ENCODE data around the gene SLC41A3. TPM values are rescaled to one million over a fixed set of nuclear protein-coding genes. Genes with fewer than 3 reads are reported as not detected.

SLC41A3 gene
- total RNA-seq, 1 donor from 2014 or later, result 20.6 TPM

- intact Hi-C loops (cut with micrococcal nuclease), result no loop called here
These were observed 51.9 kb downstream of the SLC41A3 start for GRCh38 chr3:126031981-126032471.

DNA sequence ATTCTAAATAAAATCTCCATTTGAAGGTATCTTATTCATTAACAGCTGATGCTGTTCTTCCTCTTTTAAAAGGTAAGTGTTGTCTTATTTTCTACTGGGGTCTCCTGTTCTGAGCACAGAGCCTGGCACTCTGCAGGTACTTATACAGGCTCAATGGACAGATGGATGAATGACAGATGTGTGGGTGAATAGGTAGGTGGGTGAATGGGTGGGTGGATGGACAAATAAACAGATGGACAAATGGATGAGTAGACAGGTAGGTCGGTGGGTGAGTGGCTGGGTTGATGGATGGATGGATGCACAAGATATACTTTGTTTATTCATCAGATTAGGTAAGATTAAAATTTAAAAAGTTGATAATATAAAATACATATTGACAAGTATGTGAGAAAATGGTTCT is 53.5 kb downstream of the SLC41A3 start:
- intact Hi-C loops (cut with micrococcal nuclease), result no loop called here

GRCh38 chr3:126029241-126029640 is 54.7 kb downstream of the SLC41A3 start:
- intact Hi-C loops (cut with micrococcal nuclease), result no loop called here

GRCh38 chr3:126028096-126028495 is 55.8 kb downstream of the SLC41A3 start:
- intact Hi-C loops (cut with micrococcal nuclease), result no loop called here

GRCh38 chr3:126026761-126027160 is 57.2 kb downstream of the SLC41A3 start:
- intact Hi-C loops (cut with micrococcal nuclease), result no loop called here

DNA sequence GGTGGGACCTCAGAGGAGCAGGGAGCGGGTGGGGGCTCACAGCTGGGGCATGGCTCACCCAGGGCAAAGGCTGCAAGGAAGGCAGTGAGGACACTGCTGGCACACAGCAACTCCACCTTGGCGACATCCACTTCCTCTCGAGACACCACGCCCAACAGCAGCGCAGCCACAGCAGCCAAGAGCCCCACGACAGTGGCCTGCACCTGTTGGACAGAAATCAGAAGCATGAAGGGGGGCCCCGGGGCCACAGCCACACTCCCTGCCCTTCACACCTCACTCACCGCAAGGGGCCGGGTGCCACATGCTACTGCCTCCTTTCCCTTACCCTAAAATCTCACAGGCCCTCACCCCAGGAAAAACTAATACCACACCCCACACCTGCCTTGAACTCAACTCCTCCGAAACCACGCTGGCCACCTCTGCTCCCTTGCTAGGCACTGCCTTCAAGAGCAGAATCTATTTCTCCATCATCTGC is 57.6 kb downstream of the SLC41A3 start:
- intact Hi-C loops (cut with micrococcal nuclease), result no loop called here

DNA sequence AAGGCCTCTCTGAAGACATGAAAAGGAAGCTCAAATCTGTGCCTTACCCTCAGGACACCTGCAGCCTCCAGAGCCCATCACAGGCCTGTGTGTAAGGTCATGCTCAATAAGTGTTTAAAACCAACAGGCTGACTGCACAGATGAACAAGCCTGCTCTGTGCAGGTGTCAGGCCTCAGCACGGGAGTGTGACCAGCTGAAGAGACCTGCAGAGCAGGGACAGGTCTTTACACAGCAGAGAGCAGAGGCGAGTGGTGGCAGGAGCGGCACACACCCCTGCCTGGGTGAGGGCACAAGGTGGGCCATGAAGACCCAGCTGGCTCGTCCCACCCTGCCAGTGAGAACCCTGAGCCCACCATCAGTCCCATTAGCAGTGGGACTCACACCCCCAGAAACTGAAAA is 58.1 kb downstream of the SLC41A3 start:
- intact Hi-C loops (cut with micrococcal nuclease), result no loop called here

DNA sequence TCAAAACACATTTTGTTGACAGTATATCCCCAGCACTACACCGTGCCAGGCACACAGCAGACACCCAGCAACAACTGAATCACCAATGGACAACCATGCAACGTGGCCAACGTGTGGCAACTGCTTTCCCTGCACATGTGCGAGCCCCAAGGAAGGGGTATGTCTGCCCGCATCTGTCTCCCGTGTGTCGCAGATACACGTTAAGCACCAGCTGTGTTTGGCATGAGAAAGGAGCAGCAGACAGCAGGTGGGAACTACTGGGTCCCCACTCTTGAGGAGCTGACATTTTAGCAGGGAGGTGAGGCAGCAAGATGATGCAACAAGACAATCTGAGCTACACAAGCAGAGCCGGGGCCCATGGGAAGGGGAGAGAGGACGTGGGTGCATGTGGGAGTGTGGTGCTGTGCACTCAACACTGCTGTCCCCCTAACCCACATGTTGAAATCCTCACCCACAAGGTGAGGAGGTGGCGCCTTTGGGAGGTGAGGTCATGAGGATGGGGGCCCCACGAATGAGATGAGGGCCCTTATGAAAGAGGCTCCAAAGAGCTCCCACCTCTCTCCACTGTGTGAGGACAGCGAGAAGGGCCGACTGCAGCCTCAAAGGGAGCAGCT is 58.7 kb downstream of the SLC41A3 start:
- intact Hi-C loops (cut with micrococcal nuclease), result no loop called here

DNA sequence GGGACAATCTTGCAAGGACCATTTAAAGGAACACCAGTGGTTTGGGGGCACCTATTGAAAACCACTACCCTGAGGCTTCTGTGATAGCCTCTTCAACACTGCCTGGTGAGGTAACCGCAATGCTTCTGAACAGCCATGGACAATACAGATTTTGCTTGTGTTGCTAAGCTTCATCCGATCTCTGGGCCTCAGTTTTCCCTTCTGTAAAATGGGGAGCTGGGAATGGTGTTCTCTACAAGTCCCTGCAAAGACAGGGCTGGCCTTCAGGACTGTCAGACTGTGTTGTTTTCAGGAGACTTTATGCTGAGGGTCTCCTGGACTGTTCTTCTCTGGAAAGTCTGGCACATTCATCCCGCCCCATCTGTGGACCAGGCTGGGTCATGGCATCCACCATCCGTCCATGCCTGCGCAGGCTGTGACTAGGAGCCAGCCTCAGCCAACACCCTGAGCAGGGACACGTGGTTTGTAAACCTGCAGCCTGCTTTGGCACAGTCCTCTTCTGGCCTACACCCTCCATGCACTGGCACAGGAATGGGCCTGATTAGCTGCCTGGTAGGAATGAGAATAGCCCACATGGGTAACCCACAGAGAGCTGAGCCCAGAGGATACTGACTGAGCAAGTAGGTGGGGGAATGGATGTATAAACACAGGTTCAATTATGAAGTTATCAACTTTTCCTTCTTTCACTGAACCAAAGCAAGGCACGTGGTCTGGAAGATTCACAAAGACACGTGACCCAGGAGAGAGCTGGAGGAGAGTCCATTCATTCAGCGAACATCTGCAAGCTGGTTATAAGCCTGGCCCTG is 59.7 kb downstream of the SLC41A3 start:
- intact Hi-C loops (cut with micrococcal nuclease), result no loop called here

DNA sequence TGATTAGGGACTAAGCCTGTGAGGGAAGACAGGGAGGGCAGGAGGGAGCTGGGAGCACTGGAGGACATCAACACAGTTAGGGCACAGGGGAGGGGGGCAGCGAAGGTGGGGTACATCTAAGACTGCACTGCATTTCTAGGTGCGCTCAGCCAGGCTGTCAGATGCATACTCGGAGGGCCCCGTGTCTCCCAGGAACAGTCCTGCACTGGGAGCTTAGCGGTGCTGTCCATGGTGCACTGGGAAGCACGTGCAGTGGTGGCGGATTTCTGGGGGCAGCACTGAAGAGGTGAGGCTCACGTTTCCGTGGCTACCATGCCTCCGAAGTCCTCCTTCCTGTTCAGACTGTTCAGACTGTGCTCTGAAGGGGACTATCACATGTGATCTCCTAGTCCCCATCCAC is 60.5 kb downstream of the SLC41A3 start:
- intact Hi-C loops (cut with micrococcal nuclease), result no loop called here

DNA sequence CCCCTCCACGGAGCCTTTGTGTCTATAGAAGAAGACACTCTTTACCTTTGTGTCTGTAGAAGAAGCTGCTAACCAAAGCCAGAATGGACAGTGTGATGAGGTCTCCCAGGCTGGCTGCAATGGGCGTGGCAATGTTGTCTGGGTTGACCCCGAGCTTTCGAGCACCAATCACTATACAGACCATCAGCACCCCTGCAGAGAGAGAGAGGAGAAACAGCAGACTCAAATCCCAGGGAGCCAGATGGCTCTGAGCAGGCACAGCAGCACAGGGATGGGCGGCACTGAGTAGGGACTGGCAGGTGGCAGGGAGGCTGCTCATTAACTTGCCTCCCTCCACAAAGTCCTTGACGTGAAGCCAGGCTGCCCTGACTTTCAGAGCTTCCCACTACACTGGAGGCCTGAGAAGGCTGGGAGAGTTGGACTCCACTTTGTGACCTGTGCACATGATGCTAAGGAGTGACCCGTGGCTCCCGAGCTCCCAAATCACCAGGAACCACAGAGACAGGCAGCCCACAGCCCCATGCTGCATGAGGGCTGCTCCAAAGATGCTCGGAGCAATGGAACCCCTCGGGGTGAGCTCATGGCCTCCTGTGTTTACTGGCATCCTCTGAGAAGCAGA is 61.1 kb downstream of the SLC41A3 start:
- intact Hi-C loops (cut with micrococcal nuclease), result no loop called here

- intact Hi-C loops (cut with micrococcal nuclease), result no loop called here
These were observed 62.2 kb downstream of the SLC41A3 start for GRCh38 chr3:126021702-126022101.

- intact Hi-C loops (cut with micrococcal nuclease), result no loop called here
These were observed 62.7 kb downstream of the SLC41A3 start for GRCh38 chr3:126021224-126021623.

DNA sequence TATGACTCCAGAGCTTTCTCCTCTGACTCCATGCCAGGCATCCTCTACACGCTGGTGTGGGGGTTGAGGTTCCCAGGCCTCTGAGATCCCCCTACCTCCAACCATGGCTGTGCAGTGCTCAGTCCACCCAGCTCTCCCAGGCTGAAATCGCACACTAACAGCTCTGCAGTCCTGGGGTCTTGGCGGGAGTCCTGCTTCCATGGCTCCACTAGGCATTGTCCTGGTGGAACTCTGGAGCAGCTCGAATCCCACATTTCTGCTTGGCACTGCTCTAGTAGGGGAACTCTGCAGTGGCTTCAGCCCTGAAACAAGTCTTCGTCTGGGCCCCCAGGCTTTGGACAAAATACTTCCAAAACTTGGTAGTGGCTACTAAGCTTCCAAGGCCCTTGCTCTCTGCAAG is 64.2 kb downstream of the SLC41A3 start:
- intact Hi-C loops (cut with micrococcal nuclease), result no loop called here

- intact Hi-C loops (cut with micrococcal nuclease), result no loop called here
These were observed 64.9 kb downstream of the SLC41A3 start for GRCh38 chr3:126018995-126019394.

- intact Hi-C loops (cut with micrococcal nuclease), result no loop called here
These were observed 65.4 kb downstream of the SLC41A3 start for GRCh38 chr3:126018545-126018944.

GRCh38 chr3:126017362-126017761 is 66.6 kb downstream of the SLC41A3 start:
- intact Hi-C loops (cut with micrococcal nuclease), result no loop called here

DNA sequence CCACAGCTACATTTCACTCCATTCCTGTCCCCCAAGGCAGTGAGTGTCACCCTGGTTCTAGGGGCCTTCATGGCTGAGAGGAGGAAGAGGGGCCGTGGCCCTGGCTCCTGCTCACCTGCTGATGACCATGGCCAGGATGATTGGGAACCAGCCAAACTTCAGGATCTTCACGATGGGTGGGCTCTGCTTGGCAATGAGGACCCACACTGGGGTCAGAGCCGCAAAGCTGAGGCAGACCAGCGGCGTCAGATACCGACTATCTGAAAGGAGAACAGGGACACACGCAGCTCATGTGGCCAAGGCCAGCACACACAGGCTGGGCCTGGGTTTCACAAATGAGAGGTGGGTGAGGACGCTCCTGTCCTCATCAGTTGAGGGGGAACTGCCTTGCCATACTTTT is 67.3 kb downstream of the SLC41A3 start:
- intact Hi-C loops (cut with micrococcal nuclease), result no loop called here

- intact Hi-C loops (cut with micrococcal nuclease), result no loop called here
These were observed 68.8 kb downstream of the SLC41A3 start for GRCh38 chr3:126015075-126015474.

DNA sequence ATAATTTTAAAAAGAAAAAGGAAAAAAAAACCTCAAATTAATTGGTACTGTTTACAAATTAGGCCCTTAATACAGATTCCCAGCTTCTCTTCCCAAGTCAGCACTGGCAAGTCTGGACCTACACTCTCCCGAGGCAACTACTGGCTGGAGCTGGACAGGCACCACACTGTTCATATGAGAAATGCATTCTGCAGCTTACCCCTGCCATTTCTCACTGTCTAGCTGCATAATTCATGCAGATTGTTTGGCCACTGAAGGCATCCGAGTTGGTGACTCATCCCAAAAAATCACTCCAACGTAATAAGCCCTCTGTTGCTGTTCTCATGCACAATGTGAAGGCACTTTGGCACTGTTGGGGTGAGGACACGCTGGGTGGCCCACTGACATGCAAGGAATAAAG is 69.7 kb downstream of the SLC41A3 start:
- intact Hi-C loops (cut with micrococcal nuclease), result no loop called here

DNA sequence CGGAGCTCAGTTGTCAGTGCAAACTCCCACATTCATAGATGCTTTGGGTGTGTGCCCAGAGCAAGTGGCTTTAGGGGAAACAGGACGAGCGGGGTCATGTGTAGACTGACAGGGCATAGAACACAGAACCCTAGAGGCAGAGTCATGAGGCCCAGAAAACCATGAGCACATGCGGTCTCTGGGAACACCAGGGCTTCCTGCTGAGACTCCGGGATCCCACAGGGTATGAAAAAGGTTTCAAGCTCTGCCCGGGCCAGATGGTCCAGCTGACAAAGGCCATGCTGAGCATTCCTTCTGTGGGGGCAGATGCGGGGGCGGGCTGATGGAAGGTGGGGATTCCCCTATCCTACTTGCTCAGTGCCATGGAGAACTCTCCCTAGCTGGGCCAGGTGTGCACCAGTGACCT is 70.2 kb downstream of the SLC41A3 start:
- intact Hi-C loops (cut with micrococcal nuclease), result no loop called here

DNA sequence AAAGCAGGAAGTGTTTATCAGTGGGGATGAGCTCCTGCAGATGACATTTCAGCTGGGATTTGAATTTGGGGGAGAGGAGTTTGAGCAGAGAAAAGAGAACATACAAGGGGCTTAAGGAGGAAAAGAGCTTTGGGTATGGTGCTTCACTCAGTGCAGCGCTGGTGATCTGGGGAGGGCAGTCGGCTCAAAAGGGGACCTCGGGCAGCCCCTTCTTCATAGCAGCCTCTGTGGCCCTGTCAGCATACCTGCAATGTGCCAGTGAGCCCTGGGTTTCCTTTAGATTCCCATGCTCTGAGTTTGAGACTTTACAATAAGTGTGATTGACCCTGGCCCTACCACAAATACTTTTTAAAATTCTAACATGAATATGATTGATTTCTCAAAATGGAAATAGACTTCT is 74.7 kb downstream of the SLC41A3 start:
- intact Hi-C loops (cut with micrococcal nuclease), result no loop called here

Measured in T-helper 2 cell treated with Interferon-gamma antibody and Interleukin-4, amounts not matched to agents 100 ng/mL and 5 ng/mL, for 36 hours (primary cell).